ENCODE data around the gene LENEP. TPM values are rescaled to one million over a fixed set of nuclear protein-coding genes. Genes with fewer than 3 reads are reported as not detected.
A peak's percentile ranks its signal among the peaks of the same experiment; 100 is the strongest.

Gene LENEP
- total RNA-seq, 4 donors from 2014 or later: not detected

GRCh38 chr1:155033524-155033923 lies 40.1 kb downstream of the LENEP start, which contains the start of the genes DCST1 and DCST2:
Gene DCST1, plus strand, starts transcription at chr1:155033824. Its CDS starts 213 bp downstream, at chr1:155034037.
Gene DCST2, minus strand, starts transcription at chr1:155033781. Its CDS starts 80 bp downstream, at chr1:155033701.
- Histone ChIP-seq H3K36me3 (no peaks in the 10 kb centered on the region), H3K27ac (no peak within 1 kb of the TSS), H3K9me3 (no peaks in the 10 kb centered on the region), H3K4me1 (peaks cover 0 to 9% of the 10 kb centered on the region in 2 donors), H3K27me3 (no peaks in the 10 kb centered on the region), H3K4me3 (replicated peaks in 1 of 3) (no peak within 1 kb of the TSS)
- intact Hi-C loops (cut with DNase I): no loop called here
- DNase-seq: no peak
- no peak for TF ChIP-seq POLR2A (IDR thresholded peaks at IDR 0.05)
- no peak for TF ChIP-seq CTCF (IDR thresholded peaks at IDR 0.05)
- WGBS, 2 donors: 93 to 95% methylated on average over 8 to 9 of the region's 9 CpGs

GRCh38 chr1:155034318-155035208 lies 41.2 kb downstream of the LENEP start:
- TF ChIP-seq CTCF (IDR thresholded peaks at IDR 0.05): no peak
- no peak for TF ChIP-seq POLR2A (IDR thresholded peaks at IDR 0.05)
- WGBS, 2 donors: 85 to 87% methylated on average over 15 to 17 of the region's 20 CpGs
- intact Hi-C loops (cut with DNase I): no loop called here
- Histone ChIP-seq H3K4me1 (peaks cover 0 to 18% of the 10 kb centered on the region in 2 donors), H3K36me3 (no peaks in the 10 kb centered on the region), H3K27ac (no peak overlapping the region), H3K27me3 (no peaks in the 10 kb centered on the region), H3K4me3 (replicated peaks in 1 of 3) (no peak overlapping the region), H3K9me3 (no peaks in the 10 kb centered on the region)
- no peak for DNase-seq

GRCh38 chr1:155035936-155036335 lies 42.5 kb downstream of the LENEP start:
- H3K36me3 ChIP-seq: no peaks in the 10 kb centered on the region
- H3K4me1 ChIP-seq: peaks cover 0 to 18% of the 10 kb centered on the region in 2 donors
- TF ChIP-seq CTCF (IDR thresholded peaks at IDR 0.05) (no peak), POLR2A (IDR thresholded peaks at IDR 0.05) (no peak)
- no peaks in the 10 kb centered on the region for H3K27me3 ChIP-seq
- no peak overlapping the region for H3K27ac ChIP-seq
- no peaks in the 10 kb centered on the region for H3K9me3 ChIP-seq
- no peak overlapping the region for H3K4me3 ChIP-seq (replicated peaks in 1 of 3)
- DNase-seq: no peak
- WGBS, 2 donors: 89 to 91% methylated on average over 2 of the region's 2 CpGs
- intact Hi-C loops (cut with DNase I): no loop called here

GRCh38 chr1:155037043-155037442 lies 43.7 kb downstream of the LENEP start:
- Histone ChIP-seq H3K4me3 (replicated peaks in 1 of 3) (no peak overlapping the region), H3K4me1 (peaks cover 0 to 18% of the 10 kb centered on the region in 2 donors), H3K9me3 (no peaks in the 10 kb centered on the region), H3K27ac (no peak overlapping the region), H3K27me3 (no peaks in the 10 kb centered on the region), H3K36me3 (no peaks in the 10 kb centered on the region)
- no peak for TF ChIP-seq POLR2A (IDR thresholded peaks at IDR 0.05)
- no peak for TF ChIP-seq CTCF (IDR thresholded peaks at IDR 0.05)
- WGBS, 2 donors: 86 to 90% methylated on average over 2 to 3 of the region's 3 CpGs
- DNase-seq: no peak
- intact Hi-C loops (cut with DNase I): no loop called here

- H3K9me3 ChIP-seq: no peaks in the 10 kb centered on the region
- H3K4me1 ChIP-seq: peaks cover 0 to 18% of the 10 kb centered on the region in 2 donors
- no peaks in the 10 kb centered on the region for H3K27me3 ChIP-seq
- intact Hi-C loops (cut with DNase I): no loop called here
- no peak overlapping the region for H3K27ac ChIP-seq
- no peak overlapping the region for H3K4me3 ChIP-seq (replicated peaks in 1 of 3)
- no peaks in the 10 kb centered on the region for H3K36me3 ChIP-seq
- peak; percentile 19 to 28 for DNase-seq
- WGBS, 2 donors: 73 to 84% methylated on average over 6 of the region's 6 CpGs
- no peak for TF ChIP-seq POLR2A (IDR thresholded peaks at IDR 0.05)
- no peak for TF ChIP-seq CTCF (IDR thresholded peaks at IDR 0.05)
Measured at GRCh38 chr1:155037851-155038441, 44.6 kb downstream of the LENEP start.
